ENCODE data around the gene DDX28.

Gene DDX28

DNA sequence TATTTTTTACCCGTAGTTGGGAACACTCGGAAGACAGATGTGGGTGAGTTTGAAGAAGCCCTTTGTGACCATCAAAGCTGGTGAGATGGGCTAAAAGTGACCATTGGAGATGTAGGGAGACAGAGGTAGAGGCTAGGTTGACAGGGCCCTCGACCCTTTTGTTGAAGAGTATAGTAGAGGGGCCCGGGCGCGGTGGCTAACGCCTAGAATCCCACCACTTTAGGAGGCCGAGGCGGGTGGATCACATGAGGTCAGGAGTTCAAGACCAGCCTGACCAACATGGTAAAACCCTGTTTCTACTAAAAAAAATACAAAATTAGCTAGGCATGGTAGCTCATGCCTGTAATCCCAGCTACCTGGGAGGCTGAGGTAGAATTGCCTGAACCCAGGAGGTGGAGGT, 45.9 kb upstream of the DDX28 start:
- FAIRE-seq (no peak), DNase-seq (ENCODE audit: insufficient read length, low spot score) (no peak)
- TF ChIP-seq, protein P1, sequence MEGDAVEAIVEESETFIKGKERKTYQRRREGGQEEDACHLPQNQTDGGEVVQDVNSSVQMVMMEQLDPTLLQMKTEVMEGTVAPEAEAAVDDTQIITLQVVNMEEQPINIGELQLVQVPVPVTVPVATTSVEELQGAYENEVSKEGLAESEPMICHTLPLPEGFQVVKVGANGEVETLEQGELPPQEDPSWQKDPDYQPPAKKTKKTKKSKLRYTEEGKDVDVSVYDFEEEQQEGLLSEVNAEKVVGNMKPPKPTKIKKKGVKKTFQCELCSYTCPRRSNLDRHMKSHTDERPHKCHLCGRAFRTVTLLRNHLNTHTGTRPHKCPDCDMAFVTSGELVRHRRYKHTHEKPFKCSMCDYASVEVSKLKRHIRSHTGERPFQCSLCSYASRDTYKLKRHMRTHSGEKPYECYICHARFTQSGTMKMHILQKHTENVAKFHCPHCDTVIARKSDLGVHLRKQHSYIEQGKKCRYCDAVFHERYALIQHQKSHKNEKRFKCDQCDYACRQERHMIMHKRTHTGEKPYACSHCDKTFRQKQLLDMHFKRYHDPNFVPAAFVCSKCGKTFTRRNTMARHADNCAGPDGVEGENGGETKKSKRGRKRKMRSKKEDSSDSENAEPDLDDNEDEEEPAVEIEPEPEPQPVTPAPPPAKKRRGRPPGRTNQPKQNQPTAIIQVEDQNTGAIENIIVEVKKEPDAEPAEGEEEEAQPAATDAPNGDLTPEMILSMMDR (IDR thresholded peaks at IDR 0.05; ENCODE audit: insufficient read depth, missing control alignments): no peak

DNA sequence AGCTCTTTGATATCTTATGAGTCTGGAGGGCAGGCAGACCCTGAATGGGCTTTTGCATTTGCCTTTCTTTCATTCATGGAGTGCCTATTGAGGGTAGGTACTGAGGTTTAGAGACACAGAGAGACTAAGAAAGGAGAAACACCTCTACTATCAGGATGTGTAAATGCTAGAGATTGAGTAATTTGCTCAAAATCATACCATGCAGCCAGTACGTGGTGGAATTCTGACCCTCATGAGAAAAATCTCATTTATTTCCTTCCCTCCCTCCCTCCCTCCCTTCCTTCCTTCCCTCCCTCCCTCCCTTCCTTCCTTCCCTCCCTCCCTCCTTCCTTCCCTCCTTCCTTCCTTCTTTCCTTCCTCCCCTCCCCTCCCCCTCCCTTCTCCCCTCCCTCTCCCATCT, 43.7 kb upstream of the DDX28 start:
- TF ChIP-seq, protein P1 (IDR thresholded peaks at IDR 0.05; ENCODE audit: insufficient read depth, missing control alignments): no peak
- FAIRE-seq (no peak), DNase-seq (ENCODE audit: insufficient read length, low spot score) (no peak)

DNA sequence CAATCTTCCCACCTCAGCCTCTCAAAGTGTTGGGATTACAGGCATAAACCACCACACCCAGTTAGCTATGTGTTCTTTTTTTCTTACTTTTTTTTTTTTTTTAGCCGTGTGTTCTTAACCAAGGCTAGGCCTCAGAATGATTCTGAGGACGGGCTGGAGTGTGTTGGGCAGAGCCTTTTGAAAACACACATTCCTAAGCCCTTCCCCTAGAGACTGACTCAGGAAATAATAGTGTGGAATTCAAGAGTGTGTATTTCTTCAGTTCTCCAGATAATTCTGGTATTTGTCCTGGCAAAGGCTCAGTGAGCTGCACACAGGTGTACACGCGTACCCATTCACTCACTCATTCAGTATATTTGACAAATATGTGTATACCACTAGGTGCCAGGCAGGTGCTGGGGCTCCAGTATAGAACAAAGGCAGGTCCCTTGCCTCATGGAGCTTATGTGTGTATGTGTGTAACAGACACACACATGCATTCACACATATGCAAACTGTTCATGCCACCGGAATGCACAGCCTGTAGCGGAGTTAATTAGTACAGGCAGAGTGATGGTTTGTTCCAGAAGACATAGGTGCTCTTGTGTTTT, 42.8 kb upstream of the DDX28 start:
- FAIRE-seq: no peak
- TF ChIP-seq, protein P1 (IDR thresholded peaks at IDR 0.05; ENCODE audit: insufficient read depth, missing control alignments): no peak
- no peak for DNase-seq (ENCODE audit: insufficient read length, low spot score)

DNA sequence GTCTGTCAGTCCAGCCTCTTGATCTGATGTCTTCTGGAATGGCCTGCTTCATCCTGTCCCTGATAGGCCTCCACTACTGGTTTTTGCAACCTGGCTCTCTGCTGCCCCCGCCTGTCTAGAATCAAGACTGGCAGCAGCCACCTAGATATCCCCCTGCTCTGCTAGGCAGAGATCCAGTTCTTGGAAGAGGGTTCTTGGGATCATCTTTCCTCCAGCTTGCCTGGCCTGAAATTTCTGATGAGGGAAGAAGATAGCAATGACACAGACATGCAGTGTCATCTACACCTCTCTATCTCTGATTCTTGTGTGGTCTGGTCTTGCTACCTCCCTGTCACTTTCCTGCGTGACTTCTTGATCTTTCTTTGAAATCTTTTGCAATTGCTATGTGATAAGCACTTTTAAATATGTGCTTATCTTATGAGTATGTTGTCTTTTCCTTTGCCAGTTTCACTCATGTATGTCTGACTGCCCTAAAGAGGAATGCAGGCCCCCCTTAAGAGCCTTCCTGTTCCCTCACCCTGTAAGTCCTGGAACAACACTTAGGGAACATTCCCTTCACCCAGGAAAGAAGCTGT, 41.8 kb upstream of the DDX28 start:
- DNase-seq (ENCODE audit: insufficient read length, low spot score) (no peak), FAIRE-seq (no peak)
- TF ChIP-seq, protein P1 (IDR thresholded peaks at IDR 0.05; ENCODE audit: insufficient read depth, missing control alignments): peak; percentile 72

DNA sequence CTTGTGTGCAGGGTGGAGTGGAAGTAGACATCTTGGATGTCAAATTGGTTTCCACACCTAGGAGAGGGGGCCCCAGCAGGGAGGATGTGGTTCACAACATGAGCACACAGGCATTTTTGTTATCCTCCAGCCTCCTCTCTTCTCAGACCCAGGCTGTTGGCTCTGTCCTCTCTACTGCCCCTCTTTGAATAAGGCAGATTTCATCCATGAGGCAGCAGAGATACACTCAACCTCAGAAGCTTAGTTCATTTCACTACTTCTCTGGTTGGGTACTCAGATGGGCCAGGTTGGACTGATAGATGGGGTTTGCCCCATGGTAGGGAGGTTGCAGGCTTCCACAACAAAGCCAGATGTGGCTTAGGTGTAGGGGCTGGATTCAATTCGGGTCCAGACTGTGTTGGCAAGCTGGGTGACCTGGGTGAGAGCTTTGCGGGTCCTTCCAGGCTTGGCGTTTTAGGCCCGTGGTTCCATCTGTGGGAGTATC, 39.9 kb upstream of the DDX28 start:
- no peak for DNase-seq (ENCODE audit: insufficient read length, low spot score)
- TF ChIP-seq, protein P1 (IDR thresholded peaks at IDR 0.05; ENCODE audit: insufficient read depth, missing control alignments): no peak
- no peak for FAIRE-seq

DNA sequence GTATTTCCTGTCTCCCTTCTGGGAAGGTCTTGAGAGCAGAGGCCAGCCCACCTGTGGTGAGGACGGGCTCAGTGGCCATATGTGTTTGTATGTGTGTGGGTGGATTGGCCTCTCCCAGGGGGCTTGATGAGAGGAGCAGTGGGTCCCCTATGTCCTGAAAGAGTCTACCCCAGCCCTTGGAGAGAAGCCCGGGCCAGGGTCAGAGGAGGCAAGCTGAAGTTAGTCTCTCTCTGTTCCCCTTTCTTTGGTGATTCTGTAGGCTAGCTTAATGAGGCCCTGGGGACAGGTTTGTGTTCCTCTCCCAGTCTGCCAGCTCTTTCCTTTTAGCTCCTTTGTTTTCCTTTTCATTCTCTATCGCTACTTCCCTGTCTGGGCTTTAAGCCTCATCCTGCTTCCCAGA, 38.4 kb upstream of the DDX28 start:
- DNase-seq (ENCODE audit: insufficient read length, low spot score): no peak
- FAIRE-seq: no peak
- TF ChIP-seq, protein P1 (IDR thresholded peaks at IDR 0.05; ENCODE audit: insufficient read depth, missing control alignments): no peak

DNA sequence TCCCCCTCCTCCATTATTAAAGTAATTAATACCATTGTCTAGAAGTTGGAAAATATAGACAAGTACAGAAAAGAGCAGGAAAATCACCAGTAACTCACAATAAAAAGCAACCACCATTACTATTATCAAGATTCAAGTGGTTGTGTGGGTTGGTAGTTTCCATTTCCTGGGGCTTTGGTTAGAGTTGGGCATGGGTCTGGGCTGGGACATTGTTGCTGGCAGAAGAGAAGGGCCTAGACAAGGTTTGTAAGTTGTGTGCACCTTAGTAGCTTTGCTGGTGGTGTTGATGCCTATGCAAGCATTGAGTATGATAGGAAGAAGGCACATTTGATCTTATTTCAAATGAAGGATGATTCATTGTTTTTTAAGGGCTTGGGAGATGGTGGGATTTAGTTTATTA, 36.8 kb upstream of the DDX28 start:
- FAIRE-seq: no peak
- DNase-seq (ENCODE audit: insufficient read length, low spot score): no peak
- TF ChIP-seq, protein P1 (IDR thresholded peaks at IDR 0.05; ENCODE audit: insufficient read depth, missing control alignments): no peak
